ENCODE results near the gene PIN1.
A peak's percentile ranks its signal among the peaks of the same experiment; 100 is the strongest.
"Not testable (repeated sequence)": the region's sequence is repeated elsewhere in the genome, so short reads cannot be mapped to it uniquely, and the experiment has no call there.

PIN1 gene

DNA sequence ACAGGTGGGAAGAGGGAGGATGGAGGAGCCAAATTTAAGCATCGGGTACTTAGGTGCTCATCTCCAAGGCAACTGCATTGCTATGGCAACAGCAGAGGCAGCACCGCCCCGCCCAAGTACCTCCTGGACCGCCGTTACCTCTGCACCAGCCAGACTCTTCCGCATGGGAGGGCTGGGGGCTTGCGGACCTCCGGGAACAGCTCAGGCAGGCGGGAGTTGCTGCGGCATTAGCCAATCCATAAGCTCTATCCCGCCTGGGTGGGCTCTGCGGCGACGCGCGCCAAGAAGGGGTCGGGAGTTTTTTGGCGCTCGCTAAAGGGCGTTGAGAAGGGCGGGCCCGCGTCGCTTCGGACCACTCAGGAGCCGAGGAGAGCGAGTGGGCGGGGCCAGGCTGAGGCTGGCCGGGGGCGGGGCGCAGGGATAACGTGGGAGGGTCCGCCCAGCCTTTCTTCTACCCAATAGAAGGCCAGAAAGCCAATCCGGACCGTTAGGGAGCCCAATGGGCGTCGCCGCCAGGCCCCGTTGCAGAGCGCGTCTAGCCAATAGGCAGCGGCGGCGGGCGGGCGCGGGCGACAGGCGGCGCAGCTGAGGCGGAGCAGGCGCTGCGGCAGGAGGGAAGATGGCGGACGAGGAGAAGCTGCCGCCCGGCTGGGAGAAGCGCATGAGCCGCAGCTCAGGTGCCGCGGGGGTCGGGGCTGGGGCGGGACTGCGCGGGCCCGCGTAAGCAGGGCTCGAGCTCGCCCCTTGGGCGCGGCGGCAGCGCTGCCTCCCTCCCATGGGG lies at the start of gene PIN1:
TSS of gene PIN1 (plus strand) at position 593 of the 781 bp plus-strand sequence. CDS start at position 620, 27 bp downstream.
- DNase-seq = peak; percentile 98

DNA sequence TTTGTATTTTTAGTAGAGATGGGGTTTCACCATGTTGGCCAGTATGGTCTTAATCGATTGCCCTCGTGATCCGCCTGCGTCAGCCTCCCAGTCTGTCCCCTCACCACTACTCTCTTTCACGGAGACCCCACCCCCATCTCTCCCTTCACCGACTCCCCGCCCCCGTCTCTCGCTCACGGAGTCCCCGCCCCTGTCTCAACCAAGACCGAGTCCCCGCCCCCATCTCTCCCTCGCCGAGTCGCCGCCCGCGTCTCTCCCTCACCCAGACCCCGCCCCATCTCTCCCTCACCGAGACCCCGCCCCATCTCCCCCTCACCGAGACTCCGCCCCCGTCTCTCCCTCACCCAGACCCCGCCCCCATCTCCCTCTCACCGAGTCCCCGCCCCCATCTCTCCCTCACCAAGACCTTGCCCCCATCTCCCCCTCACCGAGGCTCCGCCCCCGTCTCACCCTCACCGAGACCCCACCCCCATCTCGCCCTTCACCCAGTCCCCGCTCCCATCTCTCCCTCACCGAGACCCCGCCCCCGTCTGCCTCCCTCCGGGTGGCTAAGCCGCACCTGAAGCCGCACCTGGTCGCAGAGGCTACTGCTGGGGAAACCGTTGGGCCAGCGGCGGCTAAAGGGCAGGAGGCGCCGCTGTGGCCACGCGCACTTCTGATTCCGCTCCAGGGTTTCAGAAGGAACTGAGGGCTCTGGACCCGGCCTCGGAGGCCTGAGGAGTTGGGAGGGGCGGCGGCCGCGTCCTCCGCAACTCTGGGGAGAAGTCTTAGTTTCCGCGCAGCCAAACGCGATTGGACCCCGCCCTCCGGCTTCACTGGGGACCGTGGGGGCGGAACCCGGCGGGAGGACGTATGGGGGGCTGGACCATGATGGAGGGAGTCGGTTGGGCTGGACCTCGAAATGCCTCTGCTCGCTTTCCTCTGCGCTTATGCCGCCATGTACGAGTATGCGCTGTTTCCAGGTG lies 49.5 kb upstream of the PIN1 start:
- DNase-seq = peak; percentile 97

DNA sequence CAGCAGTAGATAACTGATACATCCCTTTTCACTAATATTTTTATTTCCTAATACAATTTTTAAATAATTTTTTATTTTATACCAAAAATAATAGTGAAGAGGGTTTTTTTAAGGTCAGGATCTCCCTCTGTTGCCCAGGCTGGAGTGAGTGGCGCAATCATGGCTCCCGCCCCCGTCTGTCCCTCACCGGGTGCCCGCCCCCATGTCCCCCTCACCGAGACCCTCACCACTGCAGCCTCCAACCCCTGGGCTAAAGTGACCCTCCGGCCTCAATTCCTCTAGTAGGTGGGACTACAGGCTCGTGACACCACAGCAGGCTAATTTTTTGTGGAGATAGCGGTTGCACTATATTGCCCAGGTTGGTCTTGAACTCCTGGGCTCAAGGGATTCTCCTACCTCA lies 48.8 kb upstream of the PIN1 start:
- DNase-seq = no peak

DNA sequence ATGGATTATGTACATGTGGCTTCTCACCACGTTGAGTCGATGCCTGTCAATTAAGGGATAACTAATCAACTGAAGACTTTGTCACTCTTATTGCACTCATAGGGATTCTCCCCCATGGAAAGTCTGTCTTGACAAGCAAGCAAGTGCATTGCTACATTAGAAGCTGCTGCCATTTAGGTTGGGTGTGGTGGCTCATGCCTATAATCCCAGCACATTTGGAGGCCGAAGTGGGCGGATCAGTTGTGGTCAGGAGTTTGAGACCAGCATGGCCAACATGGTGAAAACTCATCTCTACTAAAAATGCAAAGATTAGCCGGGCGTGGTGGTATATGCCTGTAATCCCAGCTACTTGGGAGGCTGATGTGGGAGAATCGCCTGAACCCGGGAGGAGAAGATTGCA lies 48.3 kb upstream of the PIN1 start:
- no peak for DNase-seq

DNA sequence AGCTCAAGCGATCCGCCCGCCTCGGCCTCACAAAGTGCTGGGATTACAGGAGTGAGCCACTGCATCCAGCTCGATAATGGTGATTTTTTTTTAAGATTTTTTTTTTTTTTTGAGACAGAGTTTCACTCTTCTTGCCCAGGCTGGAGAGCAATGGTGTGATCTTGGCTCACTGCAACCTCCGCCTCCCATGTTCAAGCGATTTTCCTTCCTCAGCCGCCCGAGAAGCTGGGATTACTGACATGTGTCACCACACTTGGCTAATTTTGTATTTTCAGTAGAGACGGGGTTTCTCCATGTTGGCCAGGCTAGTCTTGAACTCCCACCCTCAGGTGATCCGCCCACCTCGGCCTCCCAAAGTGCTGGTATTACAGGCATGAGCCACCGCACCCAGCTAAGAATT lies 46.5 kb upstream of the PIN1 start:
- not testable (repeated sequence) for DNase-seq

DNA sequence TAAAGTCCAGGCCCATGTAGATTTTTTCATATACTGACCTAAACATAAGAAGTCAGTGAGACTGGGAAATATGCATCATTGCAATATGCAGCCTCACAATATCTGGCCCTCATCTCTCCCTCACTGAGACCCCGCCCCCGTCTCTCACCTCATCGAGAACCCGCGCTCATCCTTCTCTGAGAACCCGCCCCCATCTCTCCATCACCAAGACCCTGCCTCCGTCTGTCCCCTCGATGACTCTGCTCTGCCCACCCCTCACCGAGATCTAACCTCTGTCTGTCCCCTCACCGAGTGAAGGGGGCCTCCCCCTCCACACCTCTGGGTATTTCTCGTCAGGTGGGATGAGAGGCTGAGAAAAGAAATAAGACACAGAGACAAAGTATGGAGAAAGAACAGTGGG lies 46.1 kb upstream of the PIN1 start:
- no peak for DNase-seq

DNA sequence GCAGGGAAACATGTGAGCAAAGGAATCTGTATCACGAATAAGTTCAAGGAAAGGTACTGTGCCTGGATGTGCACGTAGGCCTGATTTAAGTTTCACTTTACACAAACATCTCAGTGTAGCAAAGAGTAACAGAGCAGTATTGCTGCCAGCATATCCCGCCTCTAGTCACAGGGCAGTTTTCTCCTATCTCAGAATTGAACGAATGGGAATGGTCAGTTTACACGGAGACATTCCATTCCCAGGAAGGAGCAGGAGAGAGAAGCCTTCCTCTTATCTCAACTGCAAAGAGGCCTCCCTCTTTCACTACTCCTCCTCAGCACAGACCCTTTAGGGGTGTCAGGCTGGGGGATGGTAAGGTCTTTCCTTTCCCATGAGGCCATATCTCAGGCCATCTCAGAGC lies 45.5 kb upstream of the PIN1 start:
- not testable (repeated sequence) for DNase-seq

DNA sequence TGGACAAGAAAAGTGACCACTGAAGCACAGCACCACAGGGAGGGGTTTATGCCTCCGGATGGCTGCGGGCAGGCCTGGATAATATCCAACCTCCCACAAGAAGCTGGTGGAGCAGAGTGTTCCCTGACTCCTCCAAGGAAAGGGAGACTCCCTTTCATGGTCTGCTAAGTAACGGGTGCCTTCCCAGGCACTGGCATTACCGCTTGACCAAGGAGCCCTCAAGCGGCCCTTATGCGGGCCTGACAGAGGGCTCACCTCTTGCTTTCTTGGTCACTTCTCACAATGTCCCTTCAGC lies 44.1 kb upstream of the PIN1 start:
- DNase-seq = not testable (repeated sequence)

DNA sequence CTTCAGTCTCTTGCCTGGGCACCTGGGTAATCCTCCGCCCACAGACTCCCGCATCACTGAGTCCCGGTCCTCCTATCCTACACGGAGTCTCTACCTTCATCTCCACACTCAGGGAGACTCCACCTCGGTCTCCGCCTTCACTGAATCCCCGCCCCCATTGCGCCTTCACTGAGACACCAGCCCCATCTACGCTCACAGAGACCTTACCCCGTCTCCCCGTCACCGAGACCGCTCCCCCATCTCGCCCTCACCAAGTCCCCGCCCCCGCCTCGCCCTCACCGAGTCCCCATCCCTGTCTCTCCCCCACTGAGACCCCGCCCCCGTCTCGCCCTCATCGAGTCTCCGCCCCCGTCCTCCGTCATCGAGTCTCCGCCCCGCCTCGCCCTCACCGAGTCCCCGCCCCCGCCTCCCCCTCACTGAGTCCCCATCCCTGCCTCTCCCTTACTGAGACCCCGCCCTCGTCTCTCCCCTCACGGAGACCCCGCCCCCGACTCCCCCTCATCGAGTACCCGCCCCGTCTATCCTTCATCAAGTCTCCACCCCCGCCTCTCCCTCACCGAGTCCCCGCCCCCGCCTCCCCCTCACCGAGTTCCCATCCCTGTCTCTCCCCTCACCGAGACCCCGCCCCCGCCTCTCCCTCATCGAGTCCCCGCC lies 43.4 kb upstream of the PIN1 start:
- peak; percentile 94 for DNase-seq

DNA sequence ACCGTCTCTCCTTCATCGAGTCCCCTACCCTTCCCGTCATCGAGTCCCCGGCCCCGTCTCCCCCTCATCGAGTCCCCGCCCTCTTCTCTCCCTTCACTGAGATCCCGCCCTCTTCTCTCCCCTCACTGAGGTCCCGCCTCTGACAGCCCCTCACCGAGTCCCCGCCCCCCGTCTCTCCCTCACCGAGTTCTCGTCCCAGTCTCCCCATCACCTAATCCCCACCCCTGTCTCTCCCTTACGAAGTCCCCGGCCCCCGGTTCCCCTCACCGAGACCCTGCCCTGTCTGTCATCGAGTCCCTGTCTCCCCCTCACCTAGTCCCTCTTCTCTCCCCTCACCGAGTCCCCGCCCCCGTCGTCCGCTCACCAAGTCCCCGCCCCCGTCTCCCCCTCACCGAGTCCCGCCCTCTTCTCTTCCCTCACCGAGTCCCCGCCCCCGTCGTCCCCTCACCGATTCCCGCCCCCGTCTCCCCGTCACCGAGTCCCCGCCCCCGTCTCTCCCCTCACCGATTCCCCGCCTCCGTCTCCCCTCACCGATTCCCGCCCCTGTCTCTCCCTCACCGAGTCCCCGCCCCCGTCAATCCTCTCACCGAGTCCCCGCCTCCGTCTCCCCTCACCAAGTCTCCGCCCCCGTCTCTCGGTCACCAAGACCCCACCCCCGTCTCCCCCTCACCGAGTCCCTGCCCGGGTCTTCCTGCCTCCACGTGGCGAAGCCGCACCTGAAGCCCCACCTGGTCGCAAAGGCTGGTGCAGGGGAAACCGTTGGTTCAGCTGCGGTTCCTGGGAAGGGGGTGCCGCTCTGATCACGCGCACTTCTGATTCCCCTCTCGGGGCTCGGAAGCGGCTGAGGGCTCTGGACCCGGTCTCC lies 42.7 kb upstream of the PIN1 start:
- DNase-seq = peak; percentile 92

DNA sequence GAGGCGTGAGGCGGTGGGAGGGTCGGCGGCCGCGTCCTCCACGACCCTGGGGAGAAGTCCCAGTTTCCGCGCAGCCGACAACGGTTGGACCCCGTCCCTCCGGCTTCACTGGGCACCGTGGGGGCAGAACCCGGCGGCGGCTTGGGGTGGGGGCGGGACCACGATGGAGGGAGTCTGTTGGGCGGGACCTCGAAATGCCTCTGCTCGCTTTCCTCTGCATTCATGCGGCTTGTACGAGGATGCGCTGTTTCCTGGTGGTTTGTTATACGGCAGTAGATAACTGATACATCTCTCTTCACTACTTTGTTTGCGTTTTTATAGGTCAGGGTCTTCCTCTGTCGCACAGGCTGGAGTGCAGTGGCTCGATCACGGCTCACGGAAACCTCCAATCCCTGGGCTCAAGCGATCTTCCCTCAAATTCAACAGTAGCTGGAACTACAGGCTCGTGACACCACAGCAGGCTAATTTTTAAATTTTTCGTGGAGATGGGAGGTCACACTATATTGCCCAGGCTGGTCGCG lies 42.0 kb upstream of the PIN1 start:
- DNase-seq = peak; percentile 37

DNA sequence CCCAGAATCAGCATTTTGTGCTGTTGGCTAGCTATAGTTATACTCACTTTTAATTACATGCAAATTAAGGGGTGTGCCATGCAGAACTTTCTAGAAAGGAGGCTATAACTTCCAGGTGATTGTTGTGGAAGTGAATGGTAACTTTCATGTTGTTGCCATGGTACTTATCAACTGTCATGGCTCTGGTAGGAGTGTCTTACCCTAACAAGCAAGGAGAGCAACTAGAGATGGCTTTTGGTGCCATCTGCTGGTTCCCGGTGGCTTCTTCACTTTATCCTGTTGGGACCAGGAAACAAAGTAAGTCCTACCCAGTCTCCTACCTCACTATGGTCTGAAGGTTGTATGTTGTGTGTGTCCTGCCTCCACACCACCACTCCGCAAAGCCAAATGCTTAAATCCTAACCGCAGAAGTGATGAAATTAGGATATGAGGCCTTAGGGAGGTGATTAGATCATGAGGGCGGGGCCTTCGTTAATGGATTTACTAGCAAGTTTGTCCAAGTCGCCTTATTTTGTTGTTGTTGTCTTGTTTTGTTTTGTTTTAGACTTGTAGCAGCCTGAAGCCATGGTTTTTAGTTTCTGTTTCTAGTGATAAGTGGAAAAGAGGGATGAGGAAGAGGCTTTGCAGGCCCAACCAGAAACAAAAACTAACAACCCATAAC lies 38.9 kb upstream of the PIN1 start:
- DNase-seq = peak; percentile 86

DNA sequence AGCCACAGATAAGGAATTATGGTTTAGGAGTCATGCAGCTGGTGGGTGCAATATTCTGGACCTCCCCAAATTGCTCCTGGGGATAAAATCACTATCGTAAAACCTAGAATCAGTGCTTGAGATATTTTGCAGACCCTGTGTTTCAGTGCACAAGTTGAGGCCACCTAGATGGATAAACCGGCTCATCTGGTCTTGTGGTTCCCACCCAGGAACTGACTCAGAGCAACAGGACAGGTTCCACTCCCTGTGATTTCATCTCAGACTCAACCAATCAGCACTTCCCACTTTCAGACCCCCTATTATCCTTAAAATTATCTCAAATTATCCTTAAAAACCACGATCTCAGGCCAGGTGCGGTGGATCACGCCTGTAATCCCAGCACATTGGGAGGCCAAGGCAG lies 37.2 kb upstream of the PIN1 start:
- no peak for DNase-seq

DNA sequence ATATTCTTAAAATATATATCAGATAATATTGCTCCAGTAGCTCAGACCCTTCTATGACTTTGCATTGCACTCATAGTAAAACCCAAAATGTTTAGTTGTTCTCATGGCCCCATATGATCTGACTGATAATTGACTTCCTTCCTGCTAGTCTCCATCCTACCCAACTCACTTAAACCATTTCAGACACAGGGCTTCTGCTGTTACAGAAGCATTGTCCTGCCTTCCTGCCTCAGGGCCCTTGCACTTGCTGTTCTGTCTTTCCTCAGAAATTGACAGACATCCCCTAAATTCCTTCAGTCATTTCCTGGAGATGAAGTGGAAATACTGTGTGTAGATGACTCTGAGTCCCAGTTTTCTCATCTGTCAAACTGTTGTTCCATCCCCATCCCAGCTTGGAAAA lies 36.0 kb upstream of the PIN1 start:
- no peak for DNase-seq

DNA sequence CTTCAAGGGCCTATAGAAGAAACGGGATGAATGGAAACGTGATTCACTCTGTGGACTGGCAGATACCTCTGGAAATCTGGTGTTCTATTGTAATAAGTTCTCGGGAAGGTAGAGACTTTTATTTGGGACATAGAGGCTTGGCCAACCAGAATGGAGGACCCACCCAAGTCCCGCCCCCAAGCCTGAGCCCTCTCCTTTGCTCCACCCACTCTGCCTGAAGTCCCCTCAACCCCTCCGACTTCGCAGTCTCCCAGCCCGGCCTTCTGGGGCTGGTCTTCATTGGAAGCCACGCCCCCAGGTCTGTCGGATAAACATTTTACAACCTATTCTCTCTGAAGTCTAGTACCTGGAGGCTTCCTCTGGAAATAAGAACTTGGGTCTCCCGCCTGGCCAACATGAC lies 33.1 kb upstream of the PIN1 start:
- no peak for DNase-seq

DNA sequence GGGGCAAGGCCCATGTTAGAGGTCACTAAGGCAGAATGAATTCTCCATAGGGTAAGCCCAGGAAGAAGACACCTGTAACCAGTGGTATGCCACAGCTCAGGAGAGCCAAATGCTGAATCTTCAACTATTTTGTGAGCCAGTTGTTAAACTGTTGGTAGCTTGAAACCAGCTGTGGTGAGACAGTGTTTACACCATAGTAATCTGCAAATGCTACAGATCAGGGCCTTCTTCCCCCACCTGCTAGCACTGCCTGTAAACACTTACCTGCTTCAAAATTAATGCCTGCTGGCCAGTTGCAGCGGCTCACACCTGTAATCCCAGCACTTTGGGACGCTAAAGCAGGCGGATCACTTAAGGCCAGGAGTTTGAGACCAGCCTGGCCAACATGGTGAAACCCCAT lies 28.3 kb upstream of the PIN1 start:
- no peak for DNase-seq

DNA sequence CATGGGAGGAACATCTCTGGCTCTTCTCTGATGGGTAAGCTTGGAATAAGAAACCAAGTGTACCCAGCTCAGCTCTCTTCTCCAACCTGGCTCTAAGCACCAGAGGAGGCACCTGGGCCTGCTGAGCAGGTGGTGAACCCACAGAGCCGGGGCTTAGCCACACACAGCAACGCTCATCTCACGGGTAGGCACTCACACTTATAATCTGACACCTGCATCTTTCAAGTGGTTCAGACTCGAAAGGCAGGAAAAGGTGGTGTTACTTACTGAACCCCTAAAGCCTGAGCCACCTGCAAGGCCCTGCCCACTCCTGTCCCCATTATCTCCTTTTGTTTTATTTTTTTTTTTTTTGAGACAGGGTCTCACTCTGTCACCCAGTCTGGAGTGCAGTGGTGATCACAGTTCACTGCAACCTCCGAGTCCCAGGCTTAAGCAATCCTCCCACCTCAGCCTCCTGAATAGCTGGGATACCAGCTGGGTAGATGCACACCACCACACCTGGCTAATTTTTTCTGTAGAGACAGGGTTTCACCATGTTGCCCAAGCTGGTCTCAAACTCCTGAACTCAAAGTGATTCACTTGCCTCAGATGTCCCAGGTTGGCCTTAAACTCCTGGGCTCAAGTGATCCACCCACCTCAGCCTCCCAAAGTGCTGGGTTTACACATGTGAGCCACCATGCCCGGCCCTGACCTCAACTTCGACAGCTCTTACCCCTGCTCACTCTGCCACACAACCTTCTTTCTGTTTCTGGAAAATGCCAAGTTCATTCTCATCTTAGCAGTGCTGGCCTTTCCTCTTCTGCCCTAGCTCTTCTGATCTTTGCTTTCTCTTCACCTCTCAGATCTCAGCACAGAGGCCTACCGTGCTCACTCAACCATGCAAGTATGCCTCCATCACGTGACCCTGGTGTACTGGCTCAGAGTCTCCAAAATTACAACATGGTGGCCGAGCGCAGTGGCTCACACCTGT lies 26.0 kb upstream of the PIN1 start:
- DNase-seq = peak; percentile 11

DNA sequence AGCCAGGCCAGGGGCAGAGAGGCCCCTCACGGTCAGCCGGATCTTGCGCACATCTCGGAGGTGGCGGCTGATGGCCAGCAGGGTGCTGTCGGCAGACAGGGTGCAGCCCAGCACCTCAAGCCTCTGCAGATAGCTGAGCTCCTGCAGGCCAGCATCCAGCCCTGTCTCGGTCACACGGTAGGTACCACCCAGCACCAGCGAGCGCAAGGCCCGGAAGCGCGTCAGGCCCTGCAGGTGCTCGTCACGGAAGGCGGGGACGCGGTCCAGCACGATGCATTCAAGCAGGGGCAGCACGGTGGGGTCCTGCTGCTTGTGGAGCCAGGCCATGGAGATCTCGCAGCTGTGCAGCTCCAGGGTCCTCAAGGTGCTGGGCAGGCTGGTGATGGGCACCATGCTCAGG lies 24.0 kb upstream of the PIN1 start:
- DNase-seq = no peak

DNA sequence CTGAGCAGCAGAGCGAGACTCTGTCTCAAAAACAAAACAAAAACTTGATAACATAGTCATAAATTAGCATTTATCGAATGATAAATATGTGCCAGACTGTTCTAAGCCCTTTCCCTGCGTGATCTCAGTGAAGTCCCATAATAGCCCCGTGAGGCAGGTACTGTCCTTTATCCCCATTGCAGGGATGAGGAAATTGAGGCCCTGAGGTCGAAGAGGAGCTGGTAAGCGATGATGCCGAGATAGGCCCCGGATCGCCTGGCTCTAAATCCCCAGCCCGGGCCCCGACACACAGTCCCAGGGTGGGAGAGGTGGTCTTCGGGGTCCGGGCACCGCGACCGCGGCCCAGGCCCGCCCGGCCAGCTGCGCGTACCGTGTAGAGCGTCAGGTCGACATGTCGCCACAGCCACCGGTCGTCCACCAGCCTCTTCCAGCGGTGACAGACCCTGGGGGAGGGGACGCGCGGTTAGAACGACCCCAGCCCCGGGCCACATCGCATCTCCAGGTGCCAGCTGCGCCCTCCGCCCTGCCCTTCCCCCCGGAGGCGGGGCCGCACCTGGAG lies 16.9 kb upstream of the PIN1 start:
- DNase-seq = no peak
